CD4-positive, alpha-beta T cell treated with Interleukin-17A for 4 hours (primary cell): Measurements from ENCODE around the gene FYN.

Experiments used
- DNase-seq: peaks from one replicate; pipeline ENCODE4 v3.0.0-alpha.2; 2020; ENCODE audit warnings: mixed read lengths

The FYN gene

DNA sequence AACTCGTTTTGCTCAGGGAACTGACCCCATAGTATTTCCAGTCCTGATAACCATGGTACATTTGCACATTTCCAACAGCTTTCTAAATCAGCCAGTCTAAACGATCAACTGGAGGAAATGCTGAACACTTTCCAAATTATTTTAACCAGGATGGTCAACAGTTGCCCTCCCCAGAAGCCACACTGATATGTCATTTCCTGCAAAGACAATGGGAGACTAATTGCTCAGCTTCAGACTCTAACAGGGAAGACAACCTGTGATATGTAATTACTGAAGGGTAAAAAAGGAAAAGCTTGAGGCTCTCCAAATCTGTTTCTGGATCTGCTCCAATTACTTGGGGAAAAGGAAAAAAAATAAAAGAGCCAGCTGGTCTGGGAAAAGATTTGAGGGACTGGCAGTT is 88.8 kb downstream of the FYN start:
- no peak for DNase-seq

DNA sequence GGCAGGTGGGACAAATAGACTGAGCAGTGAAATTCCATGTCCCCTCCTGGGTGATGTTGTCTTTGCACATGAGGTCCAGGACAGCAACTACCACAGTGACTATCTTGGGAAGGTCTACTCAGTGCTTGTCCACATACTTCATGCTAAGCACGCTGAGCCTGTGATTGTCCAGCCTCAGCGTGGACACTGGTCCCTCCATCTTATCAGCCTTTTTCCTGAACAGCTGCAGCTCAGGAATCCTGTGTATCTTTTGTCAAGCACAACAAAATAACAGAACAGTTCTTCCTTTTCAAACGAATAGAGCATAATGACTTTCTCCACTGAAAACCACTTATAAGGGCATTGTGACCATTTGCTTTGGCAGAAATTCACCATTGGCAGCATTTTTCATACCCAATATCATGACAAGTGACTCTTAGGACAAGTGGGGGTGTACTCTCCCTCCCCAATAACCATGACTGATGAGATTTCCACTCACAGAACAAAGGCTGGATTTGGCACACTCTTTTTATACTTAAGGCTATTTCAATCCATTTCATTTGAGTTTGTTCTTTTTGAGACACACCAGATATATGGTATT is 90.3 kb downstream of the FYN start:
- DNase-seq, result no peak

DNA sequence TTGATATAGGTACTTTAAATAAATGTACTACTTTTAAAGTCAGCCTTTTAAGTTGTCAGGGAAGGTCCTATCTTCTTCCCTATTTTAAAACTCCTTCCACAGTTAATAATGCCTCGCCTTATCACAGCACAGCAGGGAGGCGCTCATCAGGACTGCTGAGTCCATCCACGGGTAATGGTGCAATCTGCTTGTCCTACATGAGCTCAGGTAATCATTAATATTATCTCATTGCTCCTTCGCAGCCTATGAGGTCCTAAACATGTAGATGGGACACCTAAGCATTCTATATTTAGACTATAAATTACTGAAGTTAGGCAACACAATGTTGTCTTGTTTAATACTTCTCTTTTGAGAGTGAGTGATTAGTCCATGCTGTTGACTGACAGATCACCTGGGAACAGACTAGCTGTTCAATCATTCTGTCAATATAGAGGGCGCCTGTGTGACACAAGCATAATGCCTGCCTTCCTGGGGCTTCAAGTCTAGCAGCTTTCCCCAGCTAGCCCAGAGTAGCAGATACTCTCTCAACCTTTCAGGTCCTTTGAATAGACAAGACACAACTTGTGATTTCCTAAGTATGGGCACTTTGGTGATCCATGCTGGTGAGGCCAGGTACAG is 91.0 kb downstream of the FYN start:
- no peak for DNase-seq

DNA sequence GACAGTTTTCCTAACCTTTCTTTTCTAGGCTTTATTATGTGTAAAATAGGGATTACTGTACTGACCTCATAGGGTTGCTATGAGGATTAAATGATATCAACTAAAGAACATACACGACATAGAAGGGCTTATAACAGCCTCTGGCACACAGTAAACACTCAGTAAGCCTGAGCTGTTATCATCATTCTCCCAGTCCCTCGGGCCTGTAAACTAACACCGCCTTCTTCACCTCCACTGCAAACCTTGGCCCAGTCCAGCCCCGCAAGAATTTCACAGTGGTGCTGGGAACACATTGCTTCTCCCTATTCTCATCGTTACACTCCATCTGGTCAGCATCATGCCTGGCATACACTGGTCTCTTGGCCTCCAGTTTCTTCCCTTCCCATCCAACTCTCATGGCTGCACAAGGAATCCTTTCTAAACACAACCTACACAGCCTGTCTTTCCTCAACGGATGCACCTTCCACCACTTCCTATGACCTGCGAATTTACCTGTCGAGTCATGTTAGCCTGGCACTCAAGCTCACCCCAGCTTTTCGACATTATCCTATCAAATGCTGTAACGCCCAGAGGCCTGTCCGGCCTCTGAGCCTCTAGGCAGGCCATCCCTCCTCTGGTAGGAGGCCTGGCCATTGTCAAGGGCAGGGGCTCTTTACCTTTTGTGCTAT is 92.1 kb downstream of the FYN start:
- DNase-seq, result no peak

DNA sequence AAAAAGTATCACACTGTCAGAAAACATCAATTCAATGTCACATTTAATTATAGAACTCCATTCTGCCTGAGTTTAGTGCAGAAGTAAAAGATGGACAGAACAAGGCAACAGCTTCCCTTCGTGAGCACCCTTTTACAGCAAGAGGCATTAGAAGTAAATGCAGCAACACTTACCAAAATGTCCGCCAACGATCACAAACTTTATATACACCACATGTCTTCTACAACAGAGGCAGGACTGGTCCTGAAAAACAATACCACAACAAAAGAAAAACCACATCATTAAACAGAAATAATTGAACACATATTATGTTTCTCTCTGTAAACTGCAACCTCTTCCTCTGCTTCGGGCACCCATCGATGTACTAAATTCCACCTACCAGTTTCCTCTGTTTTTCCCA is 92.9 kb downstream of the FYN start:
- DNase-seq, result no peak

DNA sequence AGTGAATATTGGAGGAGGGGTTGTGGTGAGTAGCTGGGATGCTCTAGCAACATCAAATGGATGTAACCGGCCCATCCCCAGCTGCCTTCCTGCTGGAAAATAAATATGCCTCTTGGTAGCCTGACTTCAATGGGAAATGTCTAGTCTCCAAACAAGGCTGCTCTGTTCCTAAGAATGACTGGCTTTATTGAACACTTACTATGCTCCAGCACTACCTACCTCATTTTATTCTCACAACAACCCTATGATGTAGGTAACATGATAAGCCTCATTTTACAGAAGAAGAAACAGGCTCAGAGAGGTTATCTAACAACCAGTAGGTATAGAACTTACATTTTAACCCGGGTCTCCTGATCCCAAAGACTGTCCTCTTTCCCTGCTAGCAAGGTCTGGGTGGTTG is 93.6 kb downstream of the FYN start:
- no peak for DNase-seq

DNA sequence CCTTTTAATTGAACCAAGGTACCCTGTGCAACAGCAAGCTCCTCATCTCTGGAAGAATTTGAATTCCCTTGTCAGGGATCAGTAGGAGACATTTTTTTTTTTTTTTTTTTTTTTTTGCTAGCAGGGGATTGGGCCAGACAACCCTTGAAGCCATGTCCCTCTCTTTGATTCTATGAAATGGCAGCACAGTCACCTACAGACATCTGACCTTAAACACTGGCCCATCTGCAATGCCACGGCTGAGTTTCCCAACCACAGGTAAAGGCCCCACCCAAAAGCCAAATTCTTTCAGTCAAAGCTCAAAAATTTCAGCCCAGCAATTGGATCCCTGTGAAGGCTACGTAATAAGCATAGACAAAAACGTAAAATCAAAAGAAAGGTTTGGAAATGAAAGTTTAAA is 94.2 kb downstream of the FYN start:
- DNase-seq, result no peak

DNA sequence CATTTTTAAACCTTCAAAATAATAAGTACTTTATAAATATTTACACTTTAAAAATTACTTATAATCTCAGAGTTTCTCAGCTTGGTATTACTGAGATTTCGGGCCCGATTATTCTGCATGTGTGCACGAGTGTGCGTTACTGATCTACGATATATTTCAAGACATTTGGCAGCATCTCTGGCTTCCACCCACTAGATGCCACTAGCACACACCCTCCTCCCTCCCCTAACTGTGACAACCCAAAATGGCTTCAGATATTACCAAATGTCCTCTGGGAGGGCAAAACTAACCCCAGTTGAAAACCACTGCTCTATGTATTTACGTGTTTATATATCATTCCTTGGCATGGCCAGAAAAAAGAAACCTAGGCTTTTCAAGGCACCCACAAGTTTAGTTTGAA is 95.9 kb downstream of the FYN start:
- DNase-seq, result no peak

DNA sequence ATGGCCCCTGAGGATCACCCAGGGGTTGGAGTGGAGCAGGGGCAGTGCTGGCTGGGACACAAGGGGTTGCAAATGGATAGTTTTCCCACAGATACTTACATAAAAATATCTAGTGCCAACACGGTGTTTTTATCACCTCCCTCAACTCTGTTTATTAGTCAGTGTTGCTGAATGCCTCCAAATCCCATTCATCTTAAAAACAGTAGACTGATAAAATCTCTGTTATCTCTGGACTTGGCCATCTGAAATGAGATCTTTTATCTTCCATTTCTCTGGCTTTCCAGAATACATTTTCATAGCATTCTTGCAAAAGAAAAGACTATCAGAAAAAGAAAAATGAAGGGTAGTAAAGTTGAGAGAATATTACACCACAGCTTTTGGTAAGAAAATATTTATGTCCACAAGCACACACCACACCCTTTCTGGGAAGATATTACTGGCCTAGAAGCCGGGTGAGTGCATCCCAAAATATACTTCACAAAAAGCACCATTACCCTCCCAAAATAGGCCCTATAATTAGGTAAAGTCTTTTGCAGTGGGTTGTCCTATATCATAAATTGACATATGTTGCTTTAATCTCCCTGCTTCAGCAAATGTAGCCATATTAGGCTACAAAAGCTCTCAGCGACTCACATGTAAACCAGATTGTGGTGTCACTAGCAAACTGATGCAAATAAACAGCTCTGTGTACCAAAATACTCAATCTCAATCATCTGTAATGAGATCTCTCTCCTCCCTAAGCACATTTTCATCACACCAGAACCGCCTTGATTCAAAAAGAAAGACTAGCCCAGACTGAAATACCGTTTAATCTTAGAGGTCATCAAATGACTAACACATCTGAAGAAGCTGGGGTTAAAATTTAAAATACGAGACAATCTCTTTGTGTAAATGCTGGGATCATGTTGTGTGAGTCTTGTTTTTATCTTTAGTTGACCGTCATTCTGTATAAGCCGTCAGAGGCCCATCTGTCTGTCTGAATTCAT is 96.7 kb downstream of the FYN start:
- DNase-seq, result no peak

DNA sequence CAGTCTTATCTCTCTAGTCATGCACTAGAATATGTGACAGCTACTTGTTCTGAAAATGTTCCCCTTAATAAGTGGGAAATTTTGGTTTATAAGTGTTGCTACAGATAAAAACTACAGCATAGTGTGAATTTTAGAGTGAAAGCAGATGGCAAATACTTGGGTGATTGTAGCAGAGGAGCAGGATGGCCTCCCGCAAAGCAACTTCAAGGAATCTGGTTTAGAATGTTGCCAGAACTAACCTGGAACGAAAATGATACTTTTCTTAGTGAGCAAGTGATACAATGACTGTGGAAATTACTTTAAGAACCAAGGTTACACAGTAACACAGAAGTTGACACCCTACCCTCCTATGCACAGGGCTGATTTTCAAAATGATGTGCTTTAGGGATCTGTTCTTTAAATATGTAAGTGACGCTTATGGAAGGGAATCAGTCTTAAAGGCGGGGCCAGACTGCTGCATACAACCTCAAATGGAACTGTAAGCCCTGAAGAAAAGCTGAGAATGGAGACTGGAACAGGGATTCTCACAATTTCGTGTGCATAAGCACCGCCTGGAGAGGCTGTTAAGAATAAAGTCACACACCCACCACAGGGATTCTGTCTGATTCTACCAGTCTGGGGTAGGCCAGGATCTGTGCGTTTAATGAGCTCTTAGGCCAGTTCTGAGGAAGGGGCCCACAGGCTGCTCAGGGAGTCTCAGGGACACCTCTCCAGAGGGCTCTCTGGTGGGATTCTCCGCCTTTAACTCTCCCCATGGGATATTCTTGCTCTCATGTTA is 97.9 kb downstream of the FYN start:
- no peak for DNase-seq

DNA sequence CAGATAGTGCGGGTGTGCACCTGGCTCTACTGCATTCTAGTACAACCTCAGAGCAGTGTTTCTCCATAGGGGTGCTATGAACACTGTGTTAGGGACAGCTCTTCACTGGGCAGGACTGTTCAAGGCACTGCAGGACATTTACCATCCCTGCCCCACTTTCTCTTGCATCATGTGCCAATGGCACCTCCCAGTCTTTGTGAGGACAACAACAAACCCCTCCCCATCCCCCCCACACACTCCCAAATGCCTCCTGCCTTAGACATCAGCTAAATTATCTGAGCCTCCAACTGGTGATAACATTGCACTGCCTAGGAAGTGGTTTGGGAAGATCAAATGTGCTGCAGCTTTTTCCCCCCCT is 98.9 kb downstream of the FYN start:
- DNase-seq, result no peak

DNA sequence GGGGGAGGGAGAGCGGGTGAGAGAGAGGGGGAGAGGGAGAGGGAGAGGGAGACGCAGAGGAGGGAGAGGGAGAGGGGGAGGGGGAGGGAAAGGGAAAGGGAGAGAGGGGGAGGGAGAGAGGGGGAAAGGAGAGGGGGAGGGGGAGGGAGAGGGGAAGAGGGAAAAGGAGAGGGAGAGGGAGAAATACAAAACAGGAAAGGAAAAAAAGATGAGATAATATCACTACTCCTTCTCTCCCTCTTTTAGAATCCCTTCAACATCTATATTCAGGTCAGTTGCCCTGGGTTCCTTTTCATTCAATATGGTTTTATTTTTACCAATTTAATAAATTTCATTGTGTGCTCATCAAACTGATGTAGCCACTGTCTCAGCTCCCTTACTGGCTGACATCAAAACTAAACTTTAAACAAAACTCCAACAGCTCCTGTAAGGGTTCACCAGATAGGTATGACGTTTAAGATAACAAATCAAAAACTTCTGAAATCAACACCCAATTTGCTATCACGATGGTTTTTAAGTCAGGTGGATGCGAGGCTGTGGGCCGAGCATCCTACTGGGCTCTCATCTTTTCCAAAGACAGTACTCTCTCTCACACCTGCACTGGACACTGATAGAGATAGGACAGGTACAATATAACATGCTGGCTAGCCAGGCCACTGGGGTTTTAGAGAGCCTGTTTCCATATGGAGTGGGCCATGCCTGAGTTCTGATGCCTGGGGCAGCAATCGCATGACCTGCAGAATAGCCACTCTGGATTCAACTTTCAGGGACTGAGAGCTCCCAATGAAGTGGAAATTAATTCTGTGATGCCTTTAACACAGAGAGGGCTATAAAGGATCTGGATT is 99.5 kb downstream of the FYN start:
- DNase-seq, result no peak

DNA sequence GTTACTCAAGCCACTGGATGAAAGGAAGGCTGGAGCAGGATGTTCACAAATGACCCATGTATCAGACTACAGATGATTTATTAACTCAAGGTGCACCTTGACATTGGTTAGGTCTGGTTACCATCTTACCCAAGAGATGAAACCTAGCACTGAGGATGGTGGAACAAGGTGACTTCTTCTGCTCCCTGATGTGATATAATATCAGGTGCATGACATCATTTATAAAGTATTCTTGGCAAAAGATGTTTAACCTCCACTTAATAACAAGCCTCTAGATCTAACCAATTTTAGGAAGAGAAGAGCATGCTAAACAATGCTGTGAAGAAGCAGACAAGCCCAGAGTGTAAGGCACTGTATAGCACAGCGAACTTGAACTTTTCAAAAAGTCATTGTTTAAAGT is 100.9 kb downstream of the FYN start:
- no peak for DNase-seq

DNA sequence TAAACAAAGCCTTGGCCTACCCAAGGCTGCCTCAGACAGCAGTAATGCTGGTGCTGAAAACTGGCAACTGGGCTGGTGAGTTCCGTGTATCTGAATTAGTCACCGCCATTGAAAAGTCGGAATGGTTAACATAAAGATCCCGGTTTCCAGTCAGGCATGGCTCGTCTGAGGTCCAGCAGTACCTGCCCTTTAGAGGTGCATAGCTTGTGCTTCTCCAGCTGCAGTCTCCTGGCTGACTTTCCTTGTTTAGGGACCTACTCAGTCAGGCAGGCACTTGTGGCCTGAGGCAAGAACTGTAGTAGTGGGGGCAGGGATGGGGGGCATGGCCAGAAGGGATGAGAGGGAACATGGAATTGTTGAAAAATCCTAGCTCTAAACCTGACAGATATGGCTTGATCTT is 101.6 kb downstream of the FYN start:
- no peak for DNase-seq

DNA sequence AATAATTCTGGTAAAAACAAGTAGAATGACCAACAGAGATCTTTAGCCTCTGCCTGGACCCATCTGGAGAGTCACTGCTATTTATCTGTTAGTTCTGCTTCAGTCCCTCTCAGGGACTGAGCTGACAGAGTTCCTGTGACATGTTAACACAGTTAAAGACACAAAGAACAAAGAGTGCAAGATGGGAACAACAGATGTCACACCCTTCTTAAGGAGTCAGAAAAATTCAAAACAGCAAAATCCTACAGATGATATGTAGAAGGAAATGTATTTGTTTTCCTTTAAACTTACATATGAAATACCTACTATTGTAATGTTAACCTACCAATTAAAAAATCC is 102.2 kb downstream of the FYN start:
- DNase-seq, result no peak

DNA sequence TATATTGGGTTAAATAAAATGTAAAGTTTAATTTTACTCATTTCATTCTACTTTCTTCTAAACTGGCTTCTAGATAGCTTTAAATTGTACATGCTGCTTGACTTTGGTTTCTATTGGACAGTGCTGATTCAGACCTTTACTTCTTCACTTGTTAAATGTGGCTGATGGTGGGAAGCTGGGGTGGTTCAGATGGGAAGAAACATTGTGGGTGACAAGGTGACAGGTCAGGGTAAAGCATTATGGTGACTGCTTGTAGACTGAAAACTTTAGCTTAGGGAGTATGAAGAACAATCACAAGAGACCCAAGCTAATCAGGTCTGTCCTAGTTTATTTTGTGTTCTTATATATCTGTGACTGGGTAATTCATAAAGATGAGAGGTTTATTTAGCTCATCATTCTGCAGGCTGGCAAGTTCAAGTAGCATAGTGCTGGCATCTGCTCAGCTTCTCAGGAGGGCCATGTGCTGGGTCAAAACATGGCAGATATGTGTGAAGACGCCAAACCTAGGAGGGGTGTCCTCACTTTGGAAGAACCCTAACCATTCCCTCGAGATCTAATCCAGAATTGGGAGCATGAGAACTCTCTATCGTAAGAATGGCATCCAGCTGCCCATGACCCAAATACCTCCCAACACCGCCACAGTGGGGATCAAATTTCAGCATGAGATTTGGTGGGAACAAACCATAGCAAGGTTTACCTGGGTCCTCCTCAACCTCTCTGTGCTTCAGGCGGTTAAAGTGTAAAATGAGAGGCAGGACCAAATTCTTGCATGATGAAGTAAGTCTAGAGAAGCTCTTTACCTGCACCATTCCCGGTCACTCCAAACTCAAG is 102.8 kb downstream of the FYN start:
- no peak for DNase-seq

DNA sequence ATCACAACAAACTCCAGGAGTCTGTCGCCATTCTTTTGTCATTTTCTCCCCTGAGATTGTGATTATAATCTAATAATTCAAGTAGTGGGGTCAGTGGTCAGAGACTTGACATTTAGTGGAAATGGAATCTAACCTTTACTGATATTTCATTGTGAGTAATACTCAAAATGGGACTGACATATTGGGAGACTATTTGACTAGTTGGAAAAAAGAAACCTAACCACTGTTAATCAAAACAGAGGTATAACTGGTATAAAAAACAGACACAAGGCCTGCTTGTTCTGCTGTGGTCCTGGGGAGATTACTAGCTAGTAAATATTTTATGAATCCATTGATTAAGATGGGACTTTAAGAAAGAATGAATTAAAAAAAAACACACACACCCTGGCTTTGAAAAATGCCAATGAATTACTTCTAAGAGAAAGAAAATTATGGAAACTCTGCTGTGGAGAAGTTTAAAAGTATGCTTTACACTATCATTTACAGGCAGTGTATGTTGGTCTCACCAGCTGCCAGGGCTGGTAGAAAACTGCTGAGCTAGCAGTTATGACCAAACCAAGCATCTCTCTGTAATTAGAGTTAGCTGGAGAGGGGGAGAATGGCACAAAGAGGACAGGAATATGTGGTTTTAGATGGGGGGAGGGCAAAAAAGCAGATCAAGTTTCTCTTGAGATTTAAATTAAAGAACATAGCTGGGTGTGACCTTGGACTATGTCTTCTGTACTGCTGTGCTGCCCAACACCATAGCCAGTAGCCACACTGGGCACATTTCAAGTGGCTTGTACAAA is 103.7 kb downstream of the FYN start:
- no peak for DNase-seq

DNA sequence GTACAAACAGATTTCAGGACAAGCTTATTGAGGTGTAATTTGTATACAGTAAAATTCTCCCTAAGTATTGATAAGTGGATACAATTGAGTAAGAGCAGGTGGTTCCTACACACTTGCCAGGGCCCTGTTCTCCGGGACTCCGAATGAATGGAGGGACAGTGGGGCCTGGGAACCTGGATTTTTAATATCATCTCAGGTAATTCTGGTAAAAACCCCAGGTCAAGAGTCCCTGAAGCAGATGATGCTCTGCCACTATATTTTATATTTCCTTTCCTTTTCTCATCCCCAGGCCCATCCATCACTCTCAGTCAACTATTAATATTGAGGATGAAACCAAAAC is 104.9 kb downstream of the FYN start:
- no peak for DNase-seq

DNA sequence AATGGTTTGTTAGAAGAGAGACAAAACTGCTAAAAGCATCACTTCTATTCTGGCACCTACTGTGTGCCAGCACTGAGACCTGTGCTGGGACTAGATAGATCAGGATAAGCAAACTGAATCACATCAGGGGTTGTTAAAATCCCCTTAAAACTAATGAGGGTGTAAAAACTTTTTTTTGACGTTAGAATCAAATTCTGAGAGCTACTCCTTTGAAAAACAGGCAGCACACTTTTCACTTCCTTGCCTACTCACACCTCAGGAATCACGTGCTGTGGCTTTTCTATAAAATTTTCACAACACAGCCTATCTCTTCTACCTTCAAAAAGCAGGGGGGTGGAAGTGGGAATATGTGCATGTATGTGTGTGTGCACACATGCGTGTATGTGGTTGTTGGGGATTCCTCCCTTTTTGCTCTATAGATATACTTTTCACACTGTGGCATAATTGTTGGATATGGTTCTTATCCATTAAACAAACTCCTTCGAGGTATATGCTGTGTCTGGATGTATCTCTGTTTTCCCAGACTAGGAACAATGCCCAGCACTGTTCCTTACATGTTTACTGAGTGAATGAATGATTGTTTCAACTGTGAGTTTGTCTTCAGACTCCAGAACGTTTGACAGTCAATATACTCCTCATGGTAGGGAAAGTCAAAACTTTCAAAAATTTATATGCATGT is 105.4 kb downstream of the FYN start:
- peak; percentile 41 for DNase-seq
